Gastrocnemius medialis (tissue), 4 donors: ENCODE results near the gene DENND2D. TPM values are rescaled to one million over a fixed set of nuclear protein-coding genes. Genes with fewer than 3 reads are reported as not detected.

Experiments used
- ATAC-seq, 2 donors: fragments of 150-250 bp; one replicate each; pipeline ENCODE4 v1.9.1; 2016
- DNase-seq, 2 donors: peaks; one replicate each; pipeline ENCODE4 v3.0.0-alpha.2; 2019
- H3K27ac ChIP-seq, 4 donors: fragments of 200-600 bp; sonication (generic); 1 replicate in 1 of 4; 2 replicates in 3 of 4; pipeline ENCODE4 v1.5.1; 2016 to 2018; ENCODE audit warnings: mild to moderate bottlenecking in 2 of 4, moderate library complexity in 1 of 4
- H3K27me3 ChIP-seq, 3 donors: fragments of 200-600 bp; sonication (generic) in 2 of 3; 1 replicate in 1 of 3; 2 replicates in 2 of 3; pipeline versions ENCODE4 v1.5.1 to v1.6.0; 2016 to 2019; ENCODE audit warnings: mild to moderate bottlenecking in 1 of 3, moderate library complexity in 1 of 3
- H3K36me3 ChIP-seq, 2 donors: fragments of 200-600 bp; sonication (generic) in 1 of 2; one replicate each; pipeline ENCODE4 v1.5.1; 2017 to 2018
- H3K4me1 ChIP-seq, 2 donors: fragments of 200-600 bp; sonication (generic) in 1 of 2; one replicate each; pipeline ENCODE4 v1.5.1; 2016 to 2017; ENCODE audit warnings: mild to moderate bottlenecking in 2 of 2
- H3K4me3 ChIP-seq, 4 donors: fragments of 200-600 bp; sonication (generic) in 3 of 4; 1 replicate in 1 of 4; 2 replicates in 3 of 4; pipeline ENCODE4 v1.5.1; 2016 to 2019; ENCODE audit warnings: mild to moderate bottlenecking in 2 of 4
- H3K9me3 ChIP-seq, 3 donors: fragments of 200-600 bp; sonication (generic) in 2 of 3; 1 replicate in 1 of 3; 2 replicates in 2 of 3; pipeline ENCODE4 v1.5.1; 2016 to 2019
- CTCF ChIP-seq, 5 experiments: fragments of 450-650 bp in 3 of 5; fragments of 200-600 bp in 2 of 5; sonication (generic) in 2 of 5; IDR thresholded peaks in 4 of 5; conservative IDR thresholded peaks in 1 of 5; 1 replicate in 4 of 5; 2 replicates in 1 of 5; pipeline ENCODE4 v1.5.1; 2016 to 2019; ENCODE audit warnings: antibody characterized with exemption in 5 of 5, mild to moderate bottlenecking in 3 of 5, moderate library complexity in 3 of 5
- POLR2A ChIP-seq, 2 donors: fragments of 450-650 bp; IDR thresholded peaks; one replicate each; pipeline ENCODE4 v1.6.1; 2017; ENCODE audit warnings: antibody characterized with exemption in 2 of 2, mild to moderate bottlenecking in 2 of 2, moderate library complexity in 2 of 2
- in situ Hi-C, 4 donors: fragments of 200-750 bp; cut with MboI; loops; one replicate each; pipeline versions ENCODE4 v1.15.0 to v1.8.0; 2017; ENCODE audit warnings: low sequenced_read_pairs in 4 of 4
- intact Hi-C: fragments of 100-400 bp; cut with DNase I; formaldehyde crosslinking; loops from one replicate; pipeline ENCODE4 v1.15.1; 2023; ENCODE audit warnings: low total_unique reads
- total RNA-seq, 4 donors: library from RNA; depleted of rRNA; stranded (reverse); fragments of >200 nt; gene quantifications; one replicate each; pipeline versions ENCODE4 v1.1.0 to v1.2.3, GENCODE V29; 2016

Gene DENND2D
- total RNA-seq, 4 donors from 2014 or later: 0.19 to 1.2 (median 0.88) TPM

- Histone ChIP-seq H3K27me3 (no peaks in the 10 kb centered on the region), H3K36me3 (no peaks in the 10 kb centered on the region), H3K27ac (no peak overlapping the region), H3K4me3 (no peak overlapping the region), H3K4me1 (peaks cover 0 to 8% of the 10 kb centered on the region in 2 donors), H3K9me3 (no peaks in the 10 kb centered on the region)
- no peak for TF ChIP-seq POLR2A (IDR thresholded peaks at IDR 0.05)
- TF ChIP-seq CTCF (IDR thresholded peaks at IDR 0.05 in 4 of 5, conservative IDR thresholded peaks at IDR 0.05 in 1 of 5): no peak
- ATAC-seq (no peak), DNase-seq (no peak)
- intact Hi-C loops (no loop called here), in situ Hi-C loops (no loop called here)
Observed at GRCh38 chr1:111241797-111242196, 41.4 kb upstream of the DENND2D start.

- TF ChIP-seq CTCF (IDR thresholded peaks at IDR 0.05 in 4 of 5, conservative IDR thresholded peaks at IDR 0.05 in 1 of 5) (no peak), POLR2A (IDR thresholded peaks at IDR 0.05) (no peak)
- no peak for ATAC-seq
- no peak for DNase-seq
- in situ Hi-C loops: no loop called here
- H3K9me3 ChIP-seq: no peaks in the 10 kb centered on the region
- H3K27ac ChIP-seq: no peak overlapping the region
- no peaks in the 10 kb centered on the region for H3K27me3 ChIP-seq
- no peaks in the 10 kb centered on the region for H3K36me3 ChIP-seq
- H3K4me3 ChIP-seq: no peak overlapping the region
- intact Hi-C loops: no loop called here
- peaks cover 0 to 6% of the 10 kb centered on the region in 2 donors for H3K4me1 ChIP-seq
Observed at GRCh38 chr1:111238056-111238795, 37.8 kb upstream of the DENND2D start.

GRCh38 chr1:111236806-111237205 lies 36.4 kb upstream of the DENND2D start:
- intact Hi-C loops (no loop called here), in situ Hi-C loops (no loop called here)
- H3K9me3 ChIP-seq: no peaks in the 10 kb centered on the region

GRCh38 chr1:111236379-111236778 lies 35.9 kb upstream of the DENND2D start:
- in situ Hi-C loops (no loop called here), intact Hi-C loops (no loop called here)
- Histone ChIP-seq H3K4me1 (no peaks in the 10 kb centered on the region), H3K4me3 (no peak overlapping the region), H3K36me3 (no peaks in the 10 kb centered on the region), H3K27me3 (no peaks in the 10 kb centered on the region), H3K27ac (no peak overlapping the region), H3K9me3 (no peaks in the 10 kb centered on the region)
- no peak for DNase-seq
- TF ChIP-seq POLR2A (IDR thresholded peaks at IDR 0.05) (no peak), CTCF (IDR thresholded peaks at IDR 0.05 in 4 of 5, conservative IDR thresholded peaks at IDR 0.05 in 1 of 5) (no peak)
- no peak for ATAC-seq

More at GRCh38 chr1:111236806-111237205, 36.4 kb upstream of the DENND2D start:
- no peaks in the 10 kb centered on the region for H3K36me3 ChIP-seq
- H3K4me1 ChIP-seq: no peaks in the 10 kb centered on the region
- no peak overlapping the region for H3K4me3 ChIP-seq
- ATAC-seq (no peak), DNase-seq (no peak)
- no peak overlapping the region for H3K27ac ChIP-seq
- H3K27me3 ChIP-seq: no peaks in the 10 kb centered on the region
- TF ChIP-seq POLR2A (IDR thresholded peaks at IDR 0.05) (no peak), CTCF (IDR thresholded peaks at IDR 0.05 in 4 of 5, conservative IDR thresholded peaks at IDR 0.05 in 1 of 5) (no peak)
